Cardiac septum (tissue), 1 donor: Measurements from ENCODE around the gene ZNF138. TPM values are rescaled to one million over a fixed set of nuclear protein-coding genes. Genes with fewer than 3 reads are reported as not detected.

Experiments
- total RNA-seq: library from RNA; stranded (reverse); fragmentation: NEBNext Ultra II Directional; extraction: Animal tissue kit (Norgen Biotek cat#: 25700); gene quantifications from one replicate; pipeline ENCODE4 v1.2.1, GENCODE V29; 2021
- donor health status: DM: no; HTN: no; CAD: no.

Gene ZNF138
- total RNA-seq, 1 donor from 2014 or later, result 4.0 TPM

Other genes starting within 250 kb of the ZNF138 start
- gene ZNF680, start 231.4 kb upstream of the ZNF138 start, total RNA-seq, result 28.2 TPM
- 1.9 TPM for gene ZNF107, start 128.3 kb upstream of the ZNF138 start, total RNA-seq
- gene ZNF273, start 108.8 kb downstream of the ZNF138 start, total RNA-seq, result 3.0 TPM
- gene ZNF117, start 196.6 kb downstream of the ZNF138 start, total RNA-seq, result 6.0 TPM
- 9.6 TPM for gene ERV3-1, start 212.3 kb downstream of the ZNF138 start, total RNA-seq